HepG2 (cell line): Measurements from ENCODE around the gene BAZ2A. TPM values are rescaled to one million over a fixed set of nuclear protein-coding genes. Genes with fewer than 3 reads are reported as not detected.

Experiments used
- ATF1 ChIP-seq: IDR thresholded peaks from 2 replicates; pipeline ENCODE4 v1.6.1; 2016; ENCODE audit warnings: mild to moderate bottlenecking, control low read depth
- CBFB ChIP-seq: sonication (generic); formaldehyde crosslinking; IDR thresholded peaks from 2 replicates; pipeline ENCODE4 v1.4.0; 2020; ENCODE audit warnings: missing genetic modification reagents
- ELF1 ChIP-seq: sonication (generic); formaldehyde crosslinking; IDR thresholded peaks from 2 replicates; pipeline ENCODE4 v1.4.0; 2020; ENCODE audit warnings: missing genetic modification reagents
- FOXC1 ChIP-seq: sonication (generic); formaldehyde crosslinking; IDR thresholded peaks from 2 replicates; pipeline ENCODE4 v1.8.0; 2022; ENCODE audit warnings: mild to moderate bottlenecking, missing genetic modification reagents, borderline replicate concordance
- GFI1 ChIP-seq: sonication (generic); formaldehyde crosslinking; IDR thresholded peaks from 2 replicates; pipeline ENCODE4 v1.5.0; 2020; ENCODE audit warnings: missing genetic modification reagents, mild to moderate bottlenecking, borderline replicate concordance
- IRX3 ChIP-seq: sonication (generic); formaldehyde crosslinking; IDR thresholded peaks from 2 replicates; pipeline ENCODE4 v1.8.1; 2023; ENCODE audit warnings: mild to moderate bottlenecking, low read depth, missing genetic modification reagents, borderline replicate concordance
- KAT8 ChIP-seq: IDR thresholded peaks from 2 replicates; pipeline ENCODE4 v1.6.1; 2016; ENCODE audit warnings: missing genetic modification reagents, missing compliant biosample characterization
- KDM2A ChIP-seq: sonication (generic); formaldehyde crosslinking; IDR thresholded peaks from 2 replicates; pipeline ENCODE4 v1.4.0; 2020; ENCODE audit warnings: low read depth, missing genetic modification reagents, borderline replicate concordance
- NKX3-1 ChIP-seq: sonication (generic); formaldehyde crosslinking; IDR thresholded peaks from 2 replicates; pipeline ENCODE4 v1.5.0; 2020; ENCODE audit warnings: missing genetic modification reagents
- SALL1 ChIP-seq: sonication (generic); formaldehyde crosslinking; IDR thresholded peaks from 2 replicates; pipeline ENCODE4 v1.8.0; 2022; ENCODE audit warnings: mild to moderate bottlenecking, missing genetic modification reagents
- SALL2 ChIP-seq: sonication (generic); formaldehyde crosslinking; IDR thresholded peaks from 2 replicates; pipeline ENCODE4 v1.8.1; 2023; ENCODE audit warnings: mild to moderate bottlenecking, missing genetic modification reagents, inconsistent platforms
- SAP130 ChIP-seq: IDR thresholded peaks from 2 replicates; pipeline ENCODE4 v1.6.1; 2016; ENCODE audit warnings: low read depth
- SIN3A ChIP-seq: IDR thresholded peaks from 2 replicates; pipeline ENCODE4 v1.6.1; 2011; ENCODE audit warnings: low read depth, mild to moderate bottlenecking, control low read depth, low read length, borderline replicate concordance
- THAP11 ChIP-seq: IDR thresholded peaks from 2 replicates; pipeline ENCODE4 v1.6.1; 2016; ENCODE audit warnings: missing biosample characterization, missing genetic modification reagents
- ZKSCAN5 ChIP-seq: sonication (generic); formaldehyde crosslinking; IDR thresholded peaks from 2 replicates; pipeline ENCODE4 v1.5.1; 2020; ENCODE audit warnings: mild to moderate bottlenecking, missing genetic modification reagents
- ZNF329 ChIP-seq: sonication (generic); formaldehyde crosslinking; IDR thresholded peaks from 2 replicates; pipeline ENCODE4 v1.9.0; 2021; ENCODE audit warnings: low read depth, mild to moderate bottlenecking, missing genetic modification reagents
- ZNF431 ChIP-seq: sonication (generic); formaldehyde crosslinking; IDR thresholded peaks from 2 replicates; pipeline ENCODE4 v1.9.0; 2022; ENCODE audit warnings: missing genetic modification reagents, low read depth, mild to moderate bottlenecking, borderline replicate concordance
- ZNF501 ChIP-seq: sonication (generic); formaldehyde crosslinking; IDR thresholded peaks from 2 replicates; pipeline ENCODE4 v1.5.1; 2020; ENCODE audit warnings: mild to moderate bottlenecking, moderate library complexity, missing genetic modification reagents
- ZNF558 ChIP-seq: sonication (generic); formaldehyde crosslinking; IDR thresholded peaks from 2 replicates; pipeline ENCODE4 v1.9.0; 2022; ENCODE audit warnings: mild to moderate bottlenecking, missing genetic modification reagents, borderline replicate concordance
- ZNF878 ChIP-seq: sonication (generic); formaldehyde crosslinking; IDR thresholded peaks from 2 replicates; pipeline ENCODE4 v1.8.1; 2023; ENCODE audit warnings: mild to moderate bottlenecking, missing genetic modification reagents, moderate library complexity
- ZSCAN12 ChIP-seq: sonication (generic); formaldehyde crosslinking; IDR thresholded peaks from 2 replicates; pipeline ENCODE4 v1.9.0; 2021; ENCODE audit warnings: mild to moderate bottlenecking, missing genetic modification reagents
- polyA plus RNA-seq, 8 experiments: library from polyadenylated mRNA; depleted of rRNA in 3 of 8; stranded (reverse) in 7 of 8; unstranded in 1 of 8; fragments of >200 nt; fragmentation: Illumina TruSeq in 4 of 8; extraction: Trizol in 4 of 8; gene quantifications; 2 replicates each; pipeline versions ENCODE4 v1.2.1 to v1.2.3, GENCODE V29; 2011 to 2016; ENCODE audit warnings: low read depth in 4 of 8, missing spikeins in 1 of 8, mixed read lengths in 1 of 8; ENCODE audit not compliant: insufficient read depth in 1 of 8
- total RNA-seq, 5 experiments: library from RNA; depleted of rRNA; stranded (reverse); fragments of >200 nt; fragmentation: Illumina TruSeq; extraction: Trizol; gene quantifications; 2 replicates each; pipeline ENCODE4 v1.2.3, GENCODE V29; 2016; ENCODE audit warnings: low read depth in 1 of 5
- TF ChIP-seq, protein P1 (sequence below): sonication (generic); formaldehyde crosslinking; IDR thresholded peaks from 2 replicates; pipeline ENCODE4 v1.5.0; 2020; ENCODE audit warnings: mild to moderate bottlenecking, missing genetic modification reagents
- TF ChIP-seq, protein P2 (sequence below): sonication (generic); formaldehyde crosslinking; IDR thresholded peaks from 2 replicates; pipeline ENCODE4 v1.9.0; 2021; ENCODE audit warnings: missing genetic modification reagents, borderline replicate concordance
- TF ChIP-seq, protein P3 (sequence below): IDR thresholded peaks from 2 replicates; pipeline ENCODE4 v1.6.1; 2012; ENCODE audit warnings: low read depth, low read length, improper control_type of control experiment

BAZ2A gene
- total and polyA plus RNA-seq, 2 of the 13 experiments (the other 11 are each of a cell fraction or from before 2014, with no cell fraction given), result 21.8 to 73.5 TPM

DNA sequence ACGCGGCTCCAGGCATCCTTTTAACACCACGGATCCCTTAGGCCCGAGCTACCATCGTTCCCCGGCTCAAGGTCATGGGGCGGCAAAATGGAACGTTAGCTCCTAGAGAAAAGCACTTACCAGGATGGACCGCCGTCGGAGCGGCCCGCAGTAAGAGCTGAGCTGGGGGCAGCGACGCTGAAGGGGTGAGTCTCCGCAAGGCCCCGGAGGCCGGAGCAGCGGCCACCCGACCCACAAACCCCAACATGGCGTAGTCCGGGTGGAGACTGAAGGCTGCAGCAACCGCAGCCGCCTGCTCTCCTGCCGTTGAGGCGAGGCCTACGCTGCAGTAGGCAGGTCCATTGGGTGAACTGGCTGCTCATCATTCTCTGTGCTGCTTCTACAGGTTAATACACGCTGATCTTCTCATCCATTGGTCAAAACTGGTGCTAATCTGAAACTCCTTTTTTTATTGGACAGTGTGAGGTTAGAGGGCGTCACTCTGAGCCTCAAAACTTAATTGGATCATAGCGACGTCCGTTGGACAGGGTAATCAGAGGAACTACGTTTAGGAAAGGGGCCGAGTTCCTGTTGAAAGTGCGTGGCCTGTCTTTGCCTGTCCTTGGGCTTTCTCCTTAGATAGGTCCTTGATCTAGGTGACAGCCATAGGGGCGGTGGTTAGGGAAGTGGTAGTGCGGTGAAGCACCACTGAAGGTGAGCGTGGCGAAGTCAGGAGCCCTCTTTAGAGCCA, 15.8 kb upstream of the BAZ2A start, which contains the start of gene ATP5F1B (continued):
- TF ChIP-seq FOXC1 (CRISPR knock-in tag), result peak; percentile 76; the same call in 1 of the 2 replicates
- TF ChIP-seq ZNF558 (CRISPR knock-in tag), result peak; percentile 66; the same call in 1 of the 2 replicates
- peak; percentile 94 for TF ChIP-seq ATF1 (CRISPR knock-in tag)
- peak; percentile 88 for TF ChIP-seq ZNF431 (CRISPR knock-in tag)
- TF ChIP-seq, protein P1, sequence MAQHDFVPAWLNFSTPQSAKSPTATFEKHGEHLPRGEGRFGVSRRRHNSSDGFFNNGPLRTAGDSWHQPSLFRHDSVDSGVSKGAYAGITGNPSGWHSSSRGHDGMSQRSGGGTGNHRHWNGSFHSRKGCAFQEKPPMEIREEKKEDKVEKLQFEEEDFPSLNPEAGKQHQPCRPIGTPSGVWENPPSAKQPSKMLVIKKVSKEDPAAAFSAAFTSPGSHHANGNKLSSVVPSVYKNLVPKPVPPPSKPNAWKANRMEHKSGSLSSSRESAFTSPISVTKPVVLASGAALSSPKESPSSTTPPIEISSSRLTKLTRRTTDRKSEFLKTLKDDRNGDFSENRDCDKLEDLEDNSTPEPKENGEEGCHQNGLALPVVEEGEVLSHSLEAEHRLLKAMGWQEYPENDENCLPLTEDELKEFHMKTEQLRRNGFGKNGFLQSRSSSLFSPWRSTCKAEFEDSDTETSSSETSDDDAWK (CRISPR knock-in tag), result no peak
- TF ChIP-seq THAP11 (CRISPR knock-in tag), result peak; percentile 86
- TF ChIP-seq SAP130 (CRISPR knock-in tag), result peak; percentile 95
- peak; percentile 87 for TF ChIP-seq KDM2A (CRISPR knock-in tag)
- TF ChIP-seq KAT8 (CRISPR knock-in tag), result peak; percentile 81
- no peak for TF ChIP-seq GFI1
- peak; percentile 75; the same call in 1 of the 2 replicates for TF ChIP-seq NKX3-1 (CRISPR knock-in tag)
- TF ChIP-seq ZNF329 (CRISPR knock-in tag), result 0 out of 2 replicates have a peak, but pooled peaks have one; percentile 63
- TF ChIP-seq ZSCAN12 (CRISPR knock-in tag), result 0 out of 2 replicates have a peak, but pooled peaks have one; percentile 49
- TF ChIP-seq, protein P2, sequence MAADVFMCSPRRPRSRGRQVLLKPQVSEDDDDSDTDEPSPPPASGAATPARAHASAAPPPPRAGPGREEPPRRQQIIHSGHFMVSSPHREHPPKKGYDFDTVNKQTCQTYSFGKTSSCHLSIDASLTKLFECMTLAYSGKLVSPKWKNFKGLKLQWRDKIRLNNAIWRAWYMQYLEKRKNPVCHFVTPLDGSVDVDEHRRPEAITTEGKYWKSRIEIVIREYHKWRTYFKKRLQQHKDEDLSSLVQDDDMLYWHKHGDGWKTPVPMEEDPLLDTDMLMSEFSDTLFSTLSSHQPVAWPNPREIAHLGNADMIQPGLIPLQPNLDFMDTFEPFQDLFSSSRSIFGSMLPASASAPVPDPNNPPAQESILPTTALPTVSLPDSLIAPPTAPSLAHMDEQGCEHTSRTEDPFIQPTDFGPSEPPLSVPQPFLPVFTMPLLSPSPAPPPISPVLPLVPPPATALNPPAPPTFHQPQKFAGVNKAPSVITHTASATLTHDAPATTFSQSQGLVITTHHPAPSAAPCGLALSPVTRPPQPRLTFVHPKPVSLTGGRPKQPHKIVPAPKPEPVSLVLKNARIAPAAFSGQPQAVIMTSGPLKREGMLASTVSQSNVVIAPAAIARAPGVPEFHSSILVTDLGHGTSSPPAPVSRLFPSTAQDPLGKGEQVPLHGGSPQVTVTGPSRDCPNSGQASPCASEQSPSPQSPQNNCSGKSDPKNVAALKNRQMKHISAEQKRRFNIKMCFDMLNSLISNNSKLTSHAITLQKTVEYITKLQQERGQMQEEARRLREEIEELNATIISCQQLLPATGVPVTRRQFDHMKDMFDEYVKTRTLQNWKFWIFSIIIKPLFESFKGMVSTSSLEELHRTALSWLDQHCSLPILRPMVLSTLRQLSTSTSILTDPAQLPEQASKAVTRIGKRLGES, result no peak
- TF ChIP-seq ZNF501 (CRISPR knock-in tag), result peak; percentile 97
- TF ChIP-seq SALL2, result peak; percentile 69; the same call in 1 of the 2 replicates
- TF ChIP-seq ELF1 (CRISPR knock-in tag), result peak; percentile 55
- peak; percentile 92 for TF ChIP-seq SIN3A
- TF ChIP-seq, protein P3, sequence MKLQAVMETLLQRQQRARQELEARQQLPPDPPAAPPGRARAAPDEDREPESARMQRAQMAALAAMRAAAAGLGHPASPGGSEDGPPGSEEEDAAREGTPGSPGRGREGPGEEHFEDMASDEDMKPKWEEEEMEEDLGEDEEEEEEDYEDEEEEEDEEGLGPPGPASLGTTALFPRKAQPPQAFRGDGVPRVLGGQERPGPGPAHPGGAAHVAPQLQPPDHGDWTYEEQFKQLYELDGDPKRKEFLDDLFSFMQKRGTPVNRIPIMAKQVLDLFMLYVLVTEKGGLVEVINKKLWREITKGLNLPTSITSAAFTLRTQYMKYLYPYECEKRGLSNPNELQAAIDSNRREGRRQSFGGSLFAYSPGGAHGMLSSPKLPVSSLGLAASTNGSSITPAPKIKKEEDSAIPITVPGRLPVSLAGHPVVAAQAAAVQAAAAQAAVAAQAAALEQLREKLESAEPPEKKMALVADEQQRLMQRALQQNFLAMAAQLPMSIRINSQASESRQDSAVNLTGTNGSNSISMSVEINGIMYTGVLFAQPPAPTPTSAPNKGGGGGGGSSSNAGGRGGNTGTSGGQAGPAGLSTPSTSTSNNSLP, result peak; percentile 56; the same call in 1 of the 2 replicates
- 0 out of 2 replicates have a peak, but pooled peaks have one; percentile 46 for TF ChIP-seq ZKSCAN5
- TF ChIP-seq CBFB (CRISPR knock-in tag), result 0 out of 2 replicates have a peak, but pooled peaks have one; percentile 41
- peak; percentile 78; the same call in 1 of the 2 replicates for TF ChIP-seq IRX3 (CRISPR knock-in tag)
- TF ChIP-seq ZNF878 (CRISPR knock-in tag), result 0 out of 2 replicates have a peak, but pooled peaks have one; percentile 52
- peak; percentile 76 for TF ChIP-seq SALL1
